ENCODE results near the gene CLEC10A.

The CLEC10A gene

DNA sequence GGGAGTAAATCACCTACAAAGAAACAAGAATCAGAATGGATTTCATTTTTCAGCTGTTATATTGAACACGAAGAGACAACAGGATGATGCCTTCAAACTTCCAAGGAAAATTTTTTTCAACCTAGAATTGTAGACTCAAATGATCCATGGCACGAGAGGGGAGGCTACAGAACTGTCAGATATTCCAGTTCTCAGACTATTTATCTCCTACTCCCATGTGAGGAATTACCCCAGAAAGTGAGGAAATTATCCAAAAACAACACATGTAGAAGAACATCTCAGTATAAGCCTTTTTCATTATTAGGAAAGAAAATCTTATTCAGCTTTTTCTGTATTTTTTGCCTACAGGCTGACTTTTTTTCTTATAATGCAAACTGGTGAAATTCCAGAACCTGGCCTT is 40.1 kb upstream of the CLEC10A start:
- Histone ChIP-seq H3K27me3 (ENCODE audit: low read length) (no peaks in the 10 kb centered on the region), H4K20me1 (ENCODE audit: low read depth, low read length) (no peaks in the 10 kb centered on the region), H3K9me2 (replicated peaks; ENCODE audit: insufficient read depth, low read length) (no peaks in the 10 kb centered on the region), H3K36me3 (ENCODE audit: low read length) (no peaks in the 10 kb centered on the region), H3F3A (ENCODE audit: insufficient read depth) (no peaks in the 10 kb centered on the region), H3K9ac (ENCODE audit: low read length) (no peak overlapping the region), H3K4me2 (ENCODE audit: low read depth, low read length, poor library complexity, severe bottlenecking) (no peak overlapping the region), H3K27ac (ENCODE audit: low read depth, low read length) (no peak overlapping the region), H3K9me3 (ENCODE audit: insufficient read depth, low read length) (no peaks in the 10 kb centered on the region), H3K79me2 (ENCODE audit: insufficient read depth, low read length) (no peaks in the 10 kb centered on the region), H3K4me3 (ENCODE audit: insufficient read depth, low read length, poor library complexity, severe bottlenecking) (no peak overlapping the region), H2AFZ (ENCODE audit: low read depth, low read length, severe bottlenecking) (no peak overlapping the region)
- TF ChIP-seq, protein P1, sequence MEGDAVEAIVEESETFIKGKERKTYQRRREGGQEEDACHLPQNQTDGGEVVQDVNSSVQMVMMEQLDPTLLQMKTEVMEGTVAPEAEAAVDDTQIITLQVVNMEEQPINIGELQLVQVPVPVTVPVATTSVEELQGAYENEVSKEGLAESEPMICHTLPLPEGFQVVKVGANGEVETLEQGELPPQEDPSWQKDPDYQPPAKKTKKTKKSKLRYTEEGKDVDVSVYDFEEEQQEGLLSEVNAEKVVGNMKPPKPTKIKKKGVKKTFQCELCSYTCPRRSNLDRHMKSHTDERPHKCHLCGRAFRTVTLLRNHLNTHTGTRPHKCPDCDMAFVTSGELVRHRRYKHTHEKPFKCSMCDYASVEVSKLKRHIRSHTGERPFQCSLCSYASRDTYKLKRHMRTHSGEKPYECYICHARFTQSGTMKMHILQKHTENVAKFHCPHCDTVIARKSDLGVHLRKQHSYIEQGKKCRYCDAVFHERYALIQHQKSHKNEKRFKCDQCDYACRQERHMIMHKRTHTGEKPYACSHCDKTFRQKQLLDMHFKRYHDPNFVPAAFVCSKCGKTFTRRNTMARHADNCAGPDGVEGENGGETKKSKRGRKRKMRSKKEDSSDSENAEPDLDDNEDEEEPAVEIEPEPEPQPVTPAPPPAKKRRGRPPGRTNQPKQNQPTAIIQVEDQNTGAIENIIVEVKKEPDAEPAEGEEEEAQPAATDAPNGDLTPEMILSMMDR (IDR thresholded peaks at IDR 0.05; ENCODE audit: insufficient read depth, low read length, poor library complexity, severe bottlenecking), result no peak

DNA sequence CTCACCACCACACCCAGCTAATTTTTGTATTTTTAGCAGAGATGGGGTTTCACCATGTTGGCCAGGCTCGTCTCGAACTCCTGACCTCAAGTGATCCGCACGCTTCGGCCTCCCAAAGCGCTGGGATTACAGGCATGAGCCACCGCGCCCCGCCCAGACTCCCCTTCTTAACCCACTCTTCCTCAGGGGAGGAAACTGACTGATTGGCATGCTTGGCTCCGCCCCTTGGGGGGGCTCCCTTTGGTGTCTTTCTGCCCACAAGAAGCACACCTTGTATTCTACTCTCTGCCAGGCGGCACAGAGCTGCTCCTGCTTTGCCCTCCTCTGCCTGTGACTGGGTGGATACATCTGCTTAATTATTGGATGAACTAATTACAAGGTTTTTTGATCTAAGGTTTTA is 39.3 kb upstream of the CLEC10A start:
- no peaks in the 10 kb centered on the region for H4K20me1 ChIP-seq (ENCODE audit: low read depth, low read length)
- no peak overlapping the region for H3K27ac ChIP-seq (ENCODE audit: low read depth, low read length)
- H3K9me3 ChIP-seq (ENCODE audit: insufficient read depth, low read length), result no peaks in the 10 kb centered on the region
- no peaks in the 10 kb centered on the region for H3F3A ChIP-seq (ENCODE audit: insufficient read depth)
- no peak overlapping the region for H2AFZ ChIP-seq (ENCODE audit: low read depth, low read length, severe bottlenecking)
- no peaks in the 10 kb centered on the region for H3K27me3 ChIP-seq (ENCODE audit: low read length)
- TF ChIP-seq EZH2phosphoT487 (conservative IDR thresholded peaks at IDR 0.05; ENCODE audit: low read length), result no peak
- TF ChIP-seq, protein P1 (IDR thresholded peaks at IDR 0.05; ENCODE audit: insufficient read depth, low read length, poor library complexity, severe bottlenecking), result no peak
- no peak overlapping the region for H3K9ac ChIP-seq (ENCODE audit: low read length)
- H3K36me3 ChIP-seq (ENCODE audit: low read length), result no peaks in the 10 kb centered on the region
- no peaks in the 10 kb centered on the region for H3K79me2 ChIP-seq (ENCODE audit: insufficient read depth, low read length)
- H3K4me2 ChIP-seq (ENCODE audit: low read depth, low read length, poor library complexity, severe bottlenecking), result no peak overlapping the region
- H3K4me3 ChIP-seq (ENCODE audit: insufficient read depth, low read length, poor library complexity, severe bottlenecking), result no peak overlapping the region
- no peaks in the 10 kb centered on the region for H3K9me2 ChIP-seq (replicated peaks; ENCODE audit: insufficient read depth, low read length)

DNA sequence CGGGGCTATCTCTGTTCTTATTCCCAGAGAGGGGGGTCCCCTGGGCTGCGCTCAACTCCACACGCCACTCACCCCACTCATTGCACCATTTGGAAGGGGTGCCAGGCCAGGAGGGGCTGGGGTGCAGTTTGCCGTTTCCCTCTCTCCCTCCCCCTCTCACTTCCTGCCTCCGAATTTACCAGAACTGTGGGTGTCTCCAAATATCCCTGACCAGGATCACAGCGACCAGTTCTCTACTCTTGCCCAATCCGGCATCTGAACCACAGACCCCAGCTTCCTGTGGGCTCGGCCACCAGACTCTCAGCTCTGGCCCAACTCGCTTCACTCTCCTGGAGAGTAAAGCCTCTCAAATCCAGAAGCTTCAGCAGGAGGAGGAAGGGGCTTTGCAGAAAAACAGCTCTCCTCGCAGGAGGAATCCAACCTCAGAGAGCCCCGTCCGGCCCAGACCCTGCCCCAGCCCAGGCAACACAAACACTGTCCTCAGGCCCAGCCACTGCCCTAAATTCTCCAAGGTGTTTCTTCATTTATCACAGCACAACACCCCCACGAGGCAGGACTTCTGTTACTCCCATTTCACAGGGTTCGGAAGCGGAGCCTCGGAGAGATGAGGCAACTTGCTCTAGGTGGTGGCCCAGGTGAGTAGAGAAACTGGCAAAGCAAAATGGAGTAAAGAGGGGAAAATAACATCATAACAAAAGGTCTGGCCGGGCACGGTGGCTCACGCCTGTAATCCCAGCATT is 35.0 kb upstream of the CLEC10A start:
- no peaks in the 10 kb centered on the region for H3K27me3 ChIP-seq (ENCODE audit: low read length)
- no peaks in the 10 kb centered on the region for H3K79me2 ChIP-seq (ENCODE audit: insufficient read depth, low read length)
- no peaks in the 10 kb centered on the region for H3K9me3 ChIP-seq (ENCODE audit: insufficient read depth, low read length)
- H4K20me1 ChIP-seq (ENCODE audit: low read depth, low read length), result no peaks in the 10 kb centered on the region
- H3K9ac ChIP-seq (ENCODE audit: low read length), result no peak overlapping the region
- TF ChIP-seq, protein P1 (IDR thresholded peaks at IDR 0.05; ENCODE audit: insufficient read depth, low read length, poor library complexity, severe bottlenecking), result no peak
- no peak for TF ChIP-seq EZH2phosphoT487 (conservative IDR thresholded peaks at IDR 0.05; ENCODE audit: low read length)
- no peaks in the 10 kb centered on the region for H3K36me3 ChIP-seq (ENCODE audit: low read length)
- no peaks in the 10 kb centered on the region for H3F3A ChIP-seq (ENCODE audit: insufficient read depth)
- H3K27ac ChIP-seq (ENCODE audit: low read depth, low read length), result no peak overlapping the region
- H3K4me3 ChIP-seq (ENCODE audit: insufficient read depth, low read length, poor library complexity, severe bottlenecking), result no peak overlapping the region
- no peak overlapping the region for H3K4me2 ChIP-seq (ENCODE audit: low read depth, low read length, poor library complexity, severe bottlenecking)
- H3K9me2 ChIP-seq (replicated peaks; ENCODE audit: insufficient read depth, low read length), result no peaks in the 10 kb centered on the region
- no peak overlapping the region for H2AFZ ChIP-seq (ENCODE audit: low read depth, low read length, severe bottlenecking)
